ENCODE measurements around the gene TTYH1. TPM values are rescaled to one million over a fixed set of nuclear protein-coding genes. Genes with fewer than 3 reads are reported as not detected.
"Not testable (repeated sequence)": the region's sequence is repeated elsewhere in the genome, so short reads cannot be mapped to it uniquely, and the experiment has no call there.

TTYH1 gene
- total RNA-seq, 2 donors from 2014 or later = 1.0 to 2.0 TPM

GRCh38 chr19:54379187-54379678 is 36.0 kb upstream of the TTYH1 start:
- Histone ChIP-seq H3K27me3 (ENCODE audit: control insufficient read depth, insufficient read depth, low read length, poor library complexity, severe bottlenecking) (no peaks in the 10 kb centered on the region), H3K4me3 (ENCODE audit: low read length) (no peak overlapping the region), H3K9me3 (ENCODE audit: control insufficient read depth, low read length) (no peaks in the 10 kb centered on the region), H3K9ac (ENCODE audit: extremely low read depth, low read length, poor library complexity, severe bottlenecking) (no peak overlapping the region), H3K27ac (ENCODE audit: low read depth, low read length) (no peak overlapping the region), H3K36me3 (ENCODE audit: control insufficient read depth, insufficient read depth, low read length) (no peaks in the 10 kb centered on the region), H3K4me1 (ENCODE audit: control insufficient read depth, insufficient read depth, low read length) (no peaks in the 10 kb centered on the region)
- DNase-seq = no peak
- H3K4me1 Mint-ChIP-seq = no peaks in the 10 kb centered on the region
- H3K4me3 Mint-ChIP-seq = no peak overlapping the region
- H3K9me3 Mint-ChIP-seq = peaks cover 2% of the 10 kb centered on the region
- no peak overlapping the region for H3K27ac Mint-ChIP-seq
- no peaks in the 10 kb centered on the region for H3K36me3 Mint-ChIP-seq (ENCODE audit: low read depth)
- peaks cover 31% of the 10 kb centered on the region for H3K27me3 Mint-ChIP-seq (ENCODE audit: insufficient read depth)
- WGBS, 2 experiments (ENCODE audit: insufficient coverage in 1 of 2, insufficient read length in 1 of 2) = 63 to 80% methylated on average over 1 to 5 of the region's 5 CpGs
- no peak for TF ChIP-seq CTCF (conservative IDR thresholded peaks at IDR 0.05)

- TF ChIP-seq CTCF (conservative IDR thresholded peaks at IDR 0.05) = no peak
- no peaks in the 10 kb centered on the region for H3K36me3 ChIP-seq (ENCODE audit: control insufficient read depth, insufficient read depth, low read length)
- no peaks in the 10 kb centered on the region for H3K4me1 ChIP-seq (ENCODE audit: control insufficient read depth, insufficient read depth, low read length)
- H3K27me3 Mint-ChIP-seq (ENCODE audit: insufficient read depth) = peaks cover 34% of the 10 kb centered on the region
- no peak overlapping the region for H3K4me3 Mint-ChIP-seq
- no peaks in the 10 kb centered on the region for H3K27me3 ChIP-seq (ENCODE audit: control insufficient read depth, insufficient read depth, low read length, poor library complexity, severe bottlenecking)
- no peaks in the 10 kb centered on the region for H3K9me3 ChIP-seq (ENCODE audit: control insufficient read depth, low read length)
- H3K9me3 Mint-ChIP-seq = peaks cover 2% of the 10 kb centered on the region
- H3K27ac Mint-ChIP-seq = no peak overlapping the region
- no peak overlapping the region for H3K27ac ChIP-seq (ENCODE audit: low read depth, low read length)
- H3K4me3 ChIP-seq (ENCODE audit: low read length) = no peak overlapping the region
- H3K36me3 Mint-ChIP-seq (ENCODE audit: low read depth) = no peaks in the 10 kb centered on the region
- 69 to 89% methylated on average over 2 of the region's 2 CpGs for WGBS, 2 experiments (ENCODE audit: insufficient coverage in 1 of 2, insufficient read length in 1 of 2)
- no peak overlapping the region for H3K9ac ChIP-seq (ENCODE audit: extremely low read depth, low read length, poor library complexity, severe bottlenecking)
- DNase-seq = no peak
- no peaks in the 10 kb centered on the region for H3K4me1 Mint-ChIP-seq
These were observed 34.4 kb upstream of the TTYH1 start for GRCh38 chr19:54380897-54381296.

GRCh38 chr19:54382041-54382440 is 33.2 kb upstream of the TTYH1 start:
- WGBS, 2 experiments (ENCODE audit: insufficient coverage in 1 of 2, insufficient read length in 1 of 2) = 91 to 95% methylated on average over 6 to 11 of the region's 13 CpGs
- not testable (repeated sequence) for H3K36me3 Mint-ChIP-seq (ENCODE audit: low read depth); H3K4me3 Mint-ChIP-seq; H3K9me3 Mint-ChIP-seq; DNase-seq; H3K4me1 Mint-ChIP-seq; H3K4me1 ChIP-seq (ENCODE audit: control insufficient read depth, insufficient read depth, low read length); H3K27me3 ChIP-seq (ENCODE audit: control insufficient read depth, insufficient read depth, low read length, poor library complexity, severe bottlenecking); H3K36me3 ChIP-seq (ENCODE audit: control insufficient read depth, insufficient read depth, low read length); H3K9ac ChIP-seq (ENCODE audit: extremely low read depth, low read length, poor library complexity, severe bottlenecking); H3K27ac Mint-ChIP-seq; H3K27ac ChIP-seq (ENCODE audit: low read depth, low read length); H3K4me3 ChIP-seq (ENCODE audit: low read length); H3K9me3 ChIP-seq (ENCODE audit: control insufficient read depth, low read length)
- peaks cover 35% of the 10 kb centered on the region for H3K27me3 Mint-ChIP-seq (ENCODE audit: insufficient read depth)

- H3K9me3 ChIP-seq (ENCODE audit: control insufficient read depth, low read length) = no peaks in the 10 kb centered on the region
- no peak overlapping the region for H3K4me3 Mint-ChIP-seq
- H3K4me3 ChIP-seq (ENCODE audit: low read length) = no peak overlapping the region
- H3K4me1 ChIP-seq (ENCODE audit: control insufficient read depth, insufficient read depth, low read length) = no peaks in the 10 kb centered on the region
- no peaks in the 10 kb centered on the region for H3K9me3 Mint-ChIP-seq
- no peak for TF ChIP-seq CTCF (conservative IDR thresholded peaks at IDR 0.05)
- H3K27me3 ChIP-seq (ENCODE audit: control insufficient read depth, insufficient read depth, low read length, poor library complexity, severe bottlenecking) = peaks cover 13% of the 10 kb centered on the region
- no peak overlapping the region for H3K9ac ChIP-seq (ENCODE audit: extremely low read depth, low read length, poor library complexity, severe bottlenecking)
- no peaks in the 10 kb centered on the region for H3K36me3 Mint-ChIP-seq (ENCODE audit: low read depth)
- no peaks in the 10 kb centered on the region for H3K4me1 Mint-ChIP-seq
- no peaks in the 10 kb centered on the region for H3K36me3 ChIP-seq (ENCODE audit: control insufficient read depth, insufficient read depth, low read length)
- DNase-seq = no peak
- H3K27me3 Mint-ChIP-seq (ENCODE audit: insufficient read depth) = peaks cover 44% of the 10 kb centered on the region
- WGBS, 2 experiments (ENCODE audit: insufficient coverage in 1 of 2, insufficient read length in 1 of 2) = 79 to 93% methylated on average over 2 of the region's 4 CpGs
- H3K27ac Mint-ChIP-seq = no peak overlapping the region
- no peak overlapping the region for H3K27ac ChIP-seq (ENCODE audit: low read depth, low read length)
These were observed 31.9 kb upstream of the TTYH1 start for GRCh38 chr19:54383330-54383729.
